Activated B cell treated with CpG ODN at 0.5 μM for 24 hours (primary cell): ENCODE results near the gene HSFX3. TPM values are rescaled to one million over a fixed set of nuclear protein-coding genes. Genes with fewer than 3 reads are reported as not detected.

ENCODE experiments used
- ATAC-seq: fragments of 200-7000 bp; cut with Tn5 transposase; one replicate; pipeline ENCODE4 v1.10.0; 2021; ENCODE audit warnings: low read depth, mild to moderate bottlenecking, moderate library complexity
- CTCF ChIA-PET: fragments of 350-600 bp; sonication (Branson Sonifier 250); formaldehyde crosslinking; loops from one replicate; lab custom pipeline; 2021; ENCODE audit warnings: antibody characterized with exemption; lab: Charles Lee
- POLR2A ChIA-PET: fragments of 350-600 bp; sonication (Branson Sonifier 250); formaldehyde crosslinking; loops from one replicate; lab custom pipeline; 2021; ENCODE audit warnings: antibody characterized with exemption; lab: Charles Lee
- DNase-seq: peaks from one replicate; pipeline ENCODE4 v3.0.0; 2022
- H3K27ac Mint-ChIP-seq: one replicate; pipeline ENCODE4 v1.8.0; 2020; ENCODE audit warnings: mixed read lengths
- H3K27me3 Mint-ChIP-seq: one replicate; pipeline ENCODE4 v1.8.0; 2021; ENCODE audit warnings: mixed read lengths
- H3K36me3 Mint-ChIP-seq: one replicate; pipeline ENCODE4 v1.8.0; 2021; ENCODE audit warnings: low read depth, mixed read lengths
- H3K4me1 Mint-ChIP-seq: one replicate; pipeline ENCODE4 v1.8.0; 2021; ENCODE audit warnings: mixed read lengths
- H3K4me3 Mint-ChIP-seq: one replicate; pipeline ENCODE4 v1.8.0; 2020; ENCODE audit warnings: mild to moderate bottlenecking, mixed read lengths
- H3K9me3 Mint-ChIP-seq: one replicate; pipeline ENCODE4 v1.8.0; 2020; ENCODE audit warnings: mixed read lengths
- CTCF ChIP-seq: fragments of 200-600 bp; IDR thresholded peaks from one replicate; pipeline ENCODE4 v1.8.0; 2022; ENCODE audit warnings: antibody characterized with exemption, mild to moderate bottlenecking
- intact Hi-C: fragments of 100-400 bp; cut with micrococcal nuclease; formaldehyde crosslinking; loops from one replicate; pipeline ENCODE4 v1.15.1; 2024
- total RNA-seq: library from RNA; stranded (reverse); gene quantifications from 2 replicates; pipeline ENCODE4 v1.2.3, GENCODE V29; 2022

Gene HSFX3
- total RNA-seq, 1 donor from 2014 or later, result not detected

GRCh38 chrX:149510386-149510785 is 39.3 kb downstream of the HSFX3 start:
- intact Hi-C loops, result loop anchor here (5.0 kb wide), 1 partner anchor 122 kb away; the partner anchor contains the start of gene TMEM185A
- H3K27ac Mint-ChIP-seq, result peak overlapping the region; percentile 43
- POLR2A ChIA-PET, result no interaction called here

GRCh38 chrX:149508467-149508866 is 41.3 kb downstream of the HSFX3 start:
- intact Hi-C loops, result no loop called here
- Mint-ChIP-seq H3K4me3 (no peak overlapping the region), H3K4me1 (peaks cover 8% of the 10 kb centered on the region), H3K9me3 (no peaks in the 10 kb centered on the region), H3K27me3 (no peaks in the 10 kb centered on the region), H3K27ac (no peak overlapping the region), H3K36me3 (no peaks in the 10 kb centered on the region)
- POLR2A ChIA-PET, result no interaction called here
- ATAC-seq (no peak), DNase-seq (no peak)
- no peak for TF ChIP-seq CTCF
- CTCF ChIA-PET, result no interaction called here

More at GRCh38 chrX:149510386-149510785, 39.3 kb downstream of the HSFX3 start:
- Mint-ChIP-seq H3K36me3 (no peaks in the 10 kb centered on the region), H3K9me3 (no peaks in the 10 kb centered on the region), H3K27me3 (no peaks in the 10 kb centered on the region), H3K4me1 (peaks cover 7% of the 10 kb centered on the region), H3K4me3 (no peak overlapping the region)
- CTCF ChIA-PET, result no interaction called here
- DNase-seq, result no peak
- no peak for TF ChIP-seq CTCF
- no peak for ATAC-seq

GRCh38 chrX:149506349-149506748 is 43.4 kb downstream of the HSFX3 start:
- ChIA-PET POLR2A (interaction anchor here (3.4 kb wide), 1 partner anchor 34 kb away, joined by 47 read pairs; the partner anchor contains the start of gene EOLA1), CTCF (no interaction called here)
- Mint-ChIP-seq H3K27me3 (no peaks in the 10 kb centered on the region), H3K36me3 (peaks cover 13% of the 10 kb centered on the region), H3K27ac (no peak overlapping the region), H3K9me3 (no peaks in the 10 kb centered on the region), H3K4me3 (no peak overlapping the region), H3K4me1 (peaks cover 10% of the 10 kb centered on the region)
- no peak for TF ChIP-seq CTCF
- ATAC-seq (no peak), DNase-seq (no peak)
- intact Hi-C loops, result no loop called here

GRCh38 chrX:149505671-149506070 is 44.1 kb downstream of the HSFX3 start:
- intact Hi-C loops, result loop anchor here (1.0 to 2.0 kb wide), 3 partner anchors 15 to 35 kb away; no protein-coding TSS in a partner anchor
- no peak for TF ChIP-seq CTCF
- no peaks in the 10 kb centered on the region for H3K9me3 Mint-ChIP-seq
- H3K36me3 Mint-ChIP-seq, result peaks cover 19% of the 10 kb centered on the region
- POLR2A ChIA-PET, result interaction anchor here (0.7 to 3.4 kb wide), 8 partner anchors 12 to 1593 kb away, joined by 4 to 47 read pairs (median 6); partner anchors contain the start of genes EOLA1 and EOLA2
- H3K27me3 Mint-ChIP-seq, result no peaks in the 10 kb centered on the region
- CTCF ChIA-PET, result no interaction called here
- H3K27ac Mint-ChIP-seq, result peak overlapping the region; percentile 96
- H3K4me1 Mint-ChIP-seq, result peaks cover 10% of the 10 kb centered on the region
- ATAC-seq (no peak), DNase-seq (no peak)
- H3K4me3 Mint-ChIP-seq, result peak overlapping the region; percentile 89

GRCh38 chrX:149504915-149505651 is 44.6 kb downstream of the HSFX3 start, which contains the start of gene IDS:
Gene IDS, minus strand, starts transcription at chrX:149505306. Its CDS starts 169 bp downstream, at chrX:149505137.
- ChIA-PET CTCF (no interaction called here), POLR2A (interaction anchor here (0.7 to 3.4 kb wide), 9 partner anchors 13 to 1593 kb away, joined by 3 to 47 read pairs (median 4); partner anchors contain the start of genes EOLA1 and EOLA2)
- intact Hi-C loops, result loop anchor here (1.0 to 2.0 kb wide), 3 partner anchors 16 to 35 kb away; no protein-coding TSS in a partner anchor
- TF ChIP-seq CTCF, result no peak
- ATAC-seq (peak; percentile 71), DNase-seq (peak; percentile 75)
- peak within 1 kb of the TSS; percentile 89 for H3K4me3 Mint-ChIP-seq
- peaks cover 25% of the 10 kb centered on the region for H3K36me3 Mint-ChIP-seq
- peaks cover 10% of the 10 kb centered on the region for H3K4me1 Mint-ChIP-seq
- H3K27ac Mint-ChIP-seq, result peak within 1 kb of the TSS; percentile 96
- H3K27me3 Mint-ChIP-seq, result no peaks in the 10 kb centered on the region
- H3K9me3 Mint-ChIP-seq, result no peaks in the 10 kb centered on the region
